Spleen (tissue), 7 donors: ENCODE data around the gene AKAP13.

Source experiments
- POLR2A ChIP-seq, 3 donors: fragments of 450-650 bp; IDR thresholded peaks; one replicate each; pipeline ENCODE4 v1.5.1; 2017; ENCODE audit warnings: antibody characterized with exemption in 3 of 3, mild to moderate bottlenecking in 1 of 3
- TF ChIP-seq, protein P1 (sequence below), 11 experiments: fragments of 200-600 bp in 7 of 11; fragments of 450-650 bp in 4 of 11; sonication (generic) in 4 of 11; IDR thresholded peaks in 8 of 11; conservative IDR thresholded peaks in 3 of 11; 1 replicate in 7 of 11; 2 replicates in 4 of 11; pipeline versions ENCODE4 v1.4.0 to v1.8.0; 2016 to 2021; ENCODE audit warnings: antibody characterized with exemption in 11 of 11, inconsistent platforms in 4 of 11, mild to moderate bottlenecking in 1 of 11
- donor health status: DM: no; HTN: no; CAD: no; lungs with moderate emphysema.
- donor health status: DM: no; HTN: no; CAD: no.
- donor health status: DM: no; HTN: no; CAD: no.

DNA sequence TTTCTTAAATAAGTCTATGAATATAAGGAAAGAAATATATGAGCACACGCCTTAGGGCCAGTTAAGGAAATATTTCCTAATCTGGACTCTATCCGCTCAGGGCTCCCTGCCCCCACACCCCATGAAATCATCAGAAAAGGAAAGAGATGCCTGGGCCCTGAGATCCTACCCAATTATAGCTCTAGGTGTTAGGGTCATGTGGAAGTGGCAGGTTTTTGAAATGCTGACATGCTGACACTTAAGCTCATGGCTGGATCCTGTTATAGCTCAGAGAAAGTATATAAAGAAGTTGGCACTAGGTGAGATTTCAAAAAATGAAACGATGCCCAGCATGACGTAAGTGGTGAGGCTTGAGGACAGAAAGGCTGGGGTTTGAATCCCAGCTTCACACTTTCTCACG, 43.5 kb upstream of the AKAP13 start:
- TF ChIP-seq, protein P1, sequence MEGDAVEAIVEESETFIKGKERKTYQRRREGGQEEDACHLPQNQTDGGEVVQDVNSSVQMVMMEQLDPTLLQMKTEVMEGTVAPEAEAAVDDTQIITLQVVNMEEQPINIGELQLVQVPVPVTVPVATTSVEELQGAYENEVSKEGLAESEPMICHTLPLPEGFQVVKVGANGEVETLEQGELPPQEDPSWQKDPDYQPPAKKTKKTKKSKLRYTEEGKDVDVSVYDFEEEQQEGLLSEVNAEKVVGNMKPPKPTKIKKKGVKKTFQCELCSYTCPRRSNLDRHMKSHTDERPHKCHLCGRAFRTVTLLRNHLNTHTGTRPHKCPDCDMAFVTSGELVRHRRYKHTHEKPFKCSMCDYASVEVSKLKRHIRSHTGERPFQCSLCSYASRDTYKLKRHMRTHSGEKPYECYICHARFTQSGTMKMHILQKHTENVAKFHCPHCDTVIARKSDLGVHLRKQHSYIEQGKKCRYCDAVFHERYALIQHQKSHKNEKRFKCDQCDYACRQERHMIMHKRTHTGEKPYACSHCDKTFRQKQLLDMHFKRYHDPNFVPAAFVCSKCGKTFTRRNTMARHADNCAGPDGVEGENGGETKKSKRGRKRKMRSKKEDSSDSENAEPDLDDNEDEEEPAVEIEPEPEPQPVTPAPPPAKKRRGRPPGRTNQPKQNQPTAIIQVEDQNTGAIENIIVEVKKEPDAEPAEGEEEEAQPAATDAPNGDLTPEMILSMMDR (IDR thresholded peaks at IDR 0.05 in 8 of 11, conservative IDR thresholded peaks at IDR 0.05 in 3 of 11): no peak
- no peak for TF ChIP-seq POLR2A (IDR thresholded peaks at IDR 0.05)
